HG02642 (cell line): ENCODE data around the gene BORCS6.
"Not testable (repeated sequence)": the region's sequence is repeated elsewhere in the genome, so short reads cannot be mapped to it uniquely, and the experiment has no call there.

ENCODE experiments used
- ATAC-seq: cut with Tn5 transposase; IDR thresholded peaks from one replicate; pipeline ENCODE4 v1.9.1; 2021; ENCODE audit warnings: mild to moderate bottlenecking; ENCODE audit not compliant: unreplicated experiment, poor library complexity

BORCS6 gene

DNA sequence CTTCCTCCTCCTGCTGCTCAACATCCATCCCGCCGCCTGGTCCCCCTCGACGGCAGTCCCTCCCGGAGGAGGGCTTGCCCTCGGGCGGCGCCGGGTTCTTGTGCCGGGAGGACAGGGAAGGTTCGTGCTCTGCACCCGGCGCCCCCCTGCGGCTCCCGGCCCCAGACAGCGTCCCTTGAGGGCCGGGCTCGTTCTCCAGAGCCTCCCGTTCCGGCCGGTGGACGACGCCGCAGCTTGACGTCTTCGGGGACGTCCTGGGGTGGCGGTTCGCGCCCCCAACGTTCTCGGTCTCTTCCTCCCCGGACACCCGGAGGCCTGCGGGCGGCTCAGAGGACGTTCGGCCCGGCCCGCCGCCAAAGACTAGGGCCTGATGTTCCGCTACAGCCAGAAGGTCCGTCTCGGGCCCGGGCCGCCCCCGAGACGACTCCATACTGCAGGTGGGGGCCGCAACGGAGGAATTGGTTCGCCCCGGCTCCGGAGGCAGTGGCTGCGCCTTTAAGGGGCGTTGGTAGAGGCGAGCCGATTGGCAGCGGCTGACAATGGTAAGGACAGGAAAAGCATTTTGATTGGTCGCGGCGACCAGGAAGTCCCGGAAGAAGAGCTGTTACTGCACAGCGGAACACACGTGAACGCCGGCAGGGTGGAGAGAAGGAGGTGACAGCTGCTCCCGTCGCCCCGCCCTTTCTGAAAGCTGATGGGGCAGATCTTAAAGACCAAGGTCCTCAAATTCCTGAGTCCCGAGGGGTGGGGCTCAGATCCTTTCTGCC lies at the start of gene BORCS6:
Gene BORCS6, minus strand, starts transcription at position 470 of the 767 bp plus-strand sequence. Its CDS starts 40 bp downstream, at position 430.
- ATAC-seq = peak; percentile 60

DNA sequence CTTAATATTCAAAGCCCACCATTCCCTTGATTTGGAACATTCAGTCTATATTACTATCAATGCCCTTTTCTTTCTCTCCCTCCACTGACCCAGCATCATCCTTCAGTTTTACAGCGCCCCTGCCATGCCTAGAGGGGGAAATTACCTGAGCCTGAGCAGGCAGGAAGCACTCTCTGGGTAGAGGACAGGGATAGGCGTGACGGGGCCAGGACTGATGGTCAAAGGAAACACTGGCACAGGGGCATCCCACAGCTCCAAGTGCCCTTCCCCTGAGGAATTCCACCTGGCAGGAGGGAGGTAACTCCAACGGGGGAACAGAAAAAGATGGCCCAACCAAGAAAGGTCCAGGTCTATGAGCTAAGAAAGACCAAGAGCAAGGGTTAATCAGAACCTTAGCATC lies 47.9 kb upstream of the BORCS6 start:
- no peak for ATAC-seq

- no peak for ATAC-seq
Measured at GRCh38 chr17:8237175-8237574, 47.2 kb upstream of the BORCS6 start.

DNA sequence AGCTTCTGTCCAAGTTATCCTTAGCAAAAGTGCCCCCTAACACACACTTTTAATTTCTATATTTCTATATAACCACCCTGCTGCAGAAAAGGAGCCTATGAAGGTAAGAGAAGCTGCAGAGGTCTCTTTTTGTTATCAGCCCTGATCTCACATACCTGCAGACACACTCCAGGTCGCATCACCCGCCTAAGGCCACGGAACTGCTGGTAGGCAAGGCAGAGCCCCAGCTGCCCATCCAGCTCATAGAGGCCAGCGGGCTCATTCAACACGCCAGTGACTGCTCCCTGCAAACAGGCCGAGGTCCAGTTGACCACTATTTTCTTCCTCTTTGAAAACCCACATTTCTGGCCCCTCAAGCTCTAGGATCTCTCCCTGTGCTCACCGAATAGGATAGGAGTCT lies 45.7 kb upstream of the BORCS6 start:
- ATAC-seq = no peak

DNA sequence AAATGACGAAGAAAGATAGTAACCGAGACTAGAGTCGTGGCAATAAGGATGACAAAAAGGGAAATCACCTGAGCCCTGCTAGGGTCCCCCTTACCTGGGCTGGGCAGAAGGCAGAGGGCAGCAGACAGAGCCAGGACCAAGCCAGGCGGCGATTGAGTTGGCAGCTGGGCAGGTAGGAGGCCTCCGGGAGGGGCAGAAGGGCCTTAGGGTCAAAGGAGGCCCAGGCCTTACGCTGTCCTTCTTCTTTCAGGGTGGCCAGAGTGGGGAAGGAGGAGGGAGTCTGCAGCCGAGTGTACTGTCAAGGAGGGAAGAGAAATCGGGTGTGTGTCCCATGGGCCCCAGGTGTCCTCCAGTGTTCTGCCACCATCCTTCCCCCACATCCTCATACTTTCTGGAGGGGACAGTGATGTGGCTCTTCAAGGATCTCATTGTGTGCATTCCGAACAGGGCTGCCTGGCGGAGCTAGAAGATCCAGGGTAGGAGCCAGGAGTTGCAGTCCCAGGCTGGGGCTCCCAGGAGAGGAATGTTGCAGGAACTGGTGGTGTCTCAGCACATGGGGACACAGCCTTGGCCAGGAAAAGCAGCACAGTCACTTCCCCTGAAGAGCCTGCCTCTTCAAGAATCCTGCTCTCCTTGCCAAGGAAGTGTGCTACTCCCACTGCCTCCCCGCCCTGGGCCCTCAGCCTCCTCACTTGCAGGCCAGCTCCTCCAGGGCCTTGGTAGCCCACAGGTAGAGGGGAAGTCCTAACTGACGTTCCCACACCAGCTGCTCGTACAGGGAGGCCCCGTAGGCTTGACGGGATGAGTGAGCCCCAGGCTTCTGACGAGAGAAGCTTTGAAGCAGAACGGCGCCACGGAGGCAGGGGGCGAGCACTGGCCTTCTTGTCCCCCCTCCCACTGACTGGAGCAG lies 44.6 kb upstream of the BORCS6 start:
- no peak for ATAC-seq

- ATAC-seq = no peak
Measured at GRCh38 chr17:8231701-8232100, 41.7 kb upstream of the BORCS6 start.

GRCh38 chr17:8227238-8227581 lies 37.2 kb upstream of the BORCS6 start:
- ATAC-seq = no peak

DNA sequence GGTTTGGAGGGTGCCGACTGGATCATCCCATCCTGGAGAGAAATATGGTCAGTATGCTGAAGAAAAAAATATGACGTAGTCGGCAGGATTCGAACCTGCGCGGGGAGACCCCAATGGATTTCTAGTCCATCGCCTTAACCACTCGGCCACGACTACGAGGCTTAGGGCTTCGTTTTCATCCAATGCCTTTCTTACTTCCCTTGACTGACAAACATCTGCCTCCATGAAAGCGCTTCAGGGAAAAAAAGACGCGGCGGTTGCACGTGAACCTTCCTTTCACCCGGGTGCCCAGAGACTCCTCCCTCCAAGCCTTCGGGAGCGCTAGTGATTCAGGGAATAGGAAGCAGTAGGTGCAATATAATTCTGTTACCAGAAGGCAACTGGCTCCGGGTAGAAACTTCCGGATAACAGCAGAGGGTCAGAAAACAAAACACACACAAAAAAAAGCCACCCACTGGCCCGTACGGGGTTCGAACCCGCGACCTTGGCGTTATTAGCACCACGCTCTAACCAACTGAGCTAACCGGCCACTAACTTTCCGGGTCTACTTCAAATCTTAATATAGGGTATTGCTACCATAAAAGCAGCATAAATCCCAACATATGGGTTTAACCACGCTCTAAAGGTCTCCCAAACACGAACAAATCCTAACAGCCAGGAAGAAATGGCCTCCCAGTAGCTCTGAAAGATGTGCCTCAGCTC lies 36.7 kb upstream of the BORCS6 start:
- ATAC-seq = no peak

GRCh38 chr17:8225813-8226535 lies 36.0 kb upstream of the BORCS6 start:
- ATAC-seq = no peak

GRCh38 chr17:8224891-8225812 lies 35.2 kb upstream of the BORCS6 start:
- ATAC-seq = no peak

GRCh38 chr17:8223356-8224126 lies 33.6 kb upstream of the BORCS6 start:
- peak; percentile 7 for ATAC-seq

- ATAC-seq = peak; percentile 48
Measured at GRCh38 chr17:8222630-8223355, 32.8 kb upstream of the BORCS6 start.

GRCh38 chr17:8222380-8222629 lies 32.3 kb upstream of the BORCS6 start:
- ATAC-seq = peak; percentile 41

- peak; percentile 40 for ATAC-seq
Measured at GRCh38 chr17:8221663-8222379, 31.8 kb upstream of the BORCS6 start.

GRCh38 chr17:8220783-8221662 lies 31.0 kb upstream of the BORCS6 start:
- peak; percentile 26 for ATAC-seq

DNA sequence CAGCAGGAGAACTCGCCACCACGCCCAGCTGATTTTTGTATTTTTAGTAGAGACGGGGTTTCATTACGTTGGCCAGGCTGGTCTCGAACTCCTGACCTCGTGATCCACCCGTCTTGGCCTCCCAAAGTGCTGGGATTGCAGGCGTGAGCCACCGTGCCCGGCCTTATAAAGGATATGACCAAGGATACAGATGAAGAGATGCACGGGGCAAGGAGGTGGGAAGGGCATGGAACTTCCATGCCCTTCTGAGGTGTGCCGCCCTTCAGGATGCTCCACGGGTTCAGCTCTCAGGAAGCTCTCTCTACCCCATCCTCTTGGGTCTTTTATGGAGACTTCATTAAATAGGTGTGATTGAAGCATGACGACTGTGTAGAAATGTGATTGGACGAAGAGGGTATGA lies 24.0 kb upstream of the BORCS6 start:
- not testable (repeated sequence) for ATAC-seq
